Activated CD4-positive, alpha-beta T cell treated with anti-CD3 and anti-CD28 coated beads for 24 hours (primary cell): ENCODE data around the gene HOXB8.

Experiments used
- DNase-seq, 2 donors: peaks; one replicate each; pipeline ENCODE4 v3.0.0-alpha.2; 2020; ENCODE audit warnings: low read depth in 2 of 2

The HOXB8 gene

DNA sequence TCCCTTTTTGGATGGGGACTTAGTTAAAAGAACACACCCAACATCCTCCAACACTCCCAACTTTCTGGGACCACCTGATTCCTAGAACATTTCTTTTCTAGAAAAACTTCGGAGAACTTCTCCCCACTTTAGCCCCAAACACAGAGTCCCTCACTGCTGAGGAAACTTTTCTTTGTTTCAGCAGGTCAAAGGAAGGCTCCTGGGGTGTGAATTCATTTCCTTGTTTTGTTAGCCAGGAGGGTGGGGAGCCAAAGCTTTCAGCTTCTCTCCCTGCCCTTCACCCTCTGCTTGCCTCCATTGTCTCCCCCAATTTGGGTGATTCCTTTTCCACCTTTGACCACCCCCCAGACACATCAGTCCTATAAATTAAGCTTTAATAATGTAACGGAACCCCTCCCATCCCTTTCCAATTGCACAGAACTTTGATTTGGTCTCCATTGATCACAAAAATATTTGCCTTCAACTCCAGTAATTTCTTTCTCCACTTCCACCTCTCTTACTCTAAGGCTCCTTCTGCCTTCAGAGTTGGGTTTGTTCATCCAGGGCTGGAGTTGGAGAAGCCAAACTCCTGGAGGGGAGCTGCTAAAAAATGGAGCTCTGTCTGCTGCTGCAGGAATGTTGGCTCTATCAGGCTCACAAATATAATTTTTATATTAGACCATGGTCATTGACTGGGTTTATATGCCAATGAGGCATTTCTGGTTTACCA, 47.3 kb downstream of the HOXB8 start:
- DNase-seq, result no peak

DNA sequence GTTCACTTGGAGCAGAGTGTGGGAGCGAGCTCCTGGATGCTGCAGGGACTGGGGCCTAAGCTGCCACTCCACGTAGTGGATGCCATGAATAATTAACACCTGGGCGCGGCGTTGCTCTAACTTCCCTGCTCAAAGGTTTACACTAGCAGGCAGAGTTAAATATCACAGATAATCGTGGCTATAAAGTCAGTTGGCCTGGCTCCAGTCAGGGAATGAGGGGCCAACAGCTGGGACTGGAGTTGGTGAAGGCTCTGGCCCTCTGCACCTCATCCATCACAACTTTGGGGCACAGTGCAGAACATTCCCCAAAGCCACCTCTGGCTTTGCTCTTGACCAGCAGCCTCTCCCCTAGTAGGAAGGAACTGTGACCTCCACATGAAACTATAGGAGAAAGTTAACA, 47.9 kb downstream of the HOXB8 start:
- no peak for DNase-seq

DNA sequence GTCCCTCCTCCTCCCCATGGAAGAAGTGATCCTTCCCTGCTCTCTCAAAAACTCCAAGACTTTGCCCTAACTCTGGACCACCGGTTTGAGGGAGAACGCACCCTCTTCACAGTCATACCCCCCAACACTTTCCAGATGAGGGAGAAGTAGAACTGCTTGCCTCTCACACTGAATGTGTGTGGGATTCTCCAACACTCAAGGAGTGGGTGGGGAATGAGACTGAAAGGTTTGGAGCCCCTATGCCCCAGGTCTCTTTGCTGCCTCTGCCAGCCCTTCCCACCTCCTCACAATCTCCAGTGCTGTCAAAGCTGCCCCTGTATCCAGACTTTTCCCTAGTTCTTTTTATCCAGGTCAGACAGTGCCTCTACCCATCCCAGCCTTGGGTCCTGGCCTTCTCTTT, 48.4 kb downstream of the HOXB8 start:
- DNase-seq, result no peak

DNA sequence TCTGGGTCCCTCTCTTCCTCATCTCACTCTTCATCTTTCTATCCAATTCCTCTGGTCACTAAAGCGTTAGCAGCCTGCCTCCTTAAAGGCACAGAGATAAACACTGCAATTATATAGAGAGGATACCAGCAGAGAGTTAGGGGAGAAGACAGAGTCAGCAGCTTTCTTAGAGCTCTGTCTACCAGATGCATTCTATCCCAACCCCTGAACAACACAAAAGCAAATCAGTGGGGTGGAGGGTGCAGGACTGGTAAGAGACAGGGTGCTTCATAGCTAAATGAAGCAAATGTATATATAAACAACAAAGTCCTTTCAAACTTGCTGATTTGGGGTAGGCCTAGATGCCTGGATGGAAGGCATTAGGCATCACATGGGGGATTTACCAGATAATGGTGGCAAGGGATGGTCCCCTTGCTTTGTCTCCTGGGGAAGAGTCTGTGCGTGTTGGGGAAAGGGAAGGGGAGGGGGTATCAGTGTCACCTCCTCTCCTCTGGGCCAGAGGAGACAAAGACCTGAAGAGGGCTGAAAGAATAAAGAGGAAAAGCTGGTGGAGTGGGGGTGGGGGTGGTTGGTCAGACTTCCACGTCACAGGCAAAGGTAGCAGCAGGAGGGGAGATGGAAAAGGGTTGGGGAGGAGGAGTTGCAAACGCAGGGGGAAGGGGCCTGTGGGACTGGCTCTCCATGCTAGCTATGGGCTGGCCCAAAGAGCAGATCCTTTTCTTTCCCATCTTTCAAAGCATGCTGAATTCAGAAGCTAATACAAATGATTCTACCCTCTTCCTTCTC, 49.0 kb downstream of the HOXB8 start:
- DNase-seq, result no peak

DNA sequence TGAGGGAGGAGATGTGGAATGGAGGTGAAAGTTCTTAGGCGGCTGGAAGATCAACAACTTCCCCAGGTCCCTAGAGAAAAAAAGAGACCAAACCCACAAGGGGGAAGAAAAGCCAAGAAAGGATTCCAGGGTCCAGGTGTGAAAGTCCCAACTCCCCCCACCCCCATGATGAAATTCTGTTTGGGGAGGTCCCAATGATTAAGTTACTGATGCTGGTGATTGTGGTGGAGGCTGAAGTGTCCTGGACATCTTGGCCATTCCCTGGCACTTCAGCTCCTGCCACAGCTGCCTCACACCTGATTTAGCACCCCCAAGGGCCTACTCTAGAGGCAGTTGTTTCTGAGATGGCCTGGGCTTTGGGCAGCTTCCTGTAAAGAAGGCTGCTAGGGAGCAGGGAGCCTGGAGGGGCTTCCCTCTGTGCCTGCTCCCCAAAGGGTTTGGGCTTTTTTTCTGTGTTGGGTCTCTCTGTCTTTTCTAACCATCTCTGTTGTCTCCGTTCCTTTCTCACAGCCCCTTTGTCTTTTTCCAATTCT, 50.0 kb downstream of the HOXB8 start:
- DNase-seq, result no peak

DNA sequence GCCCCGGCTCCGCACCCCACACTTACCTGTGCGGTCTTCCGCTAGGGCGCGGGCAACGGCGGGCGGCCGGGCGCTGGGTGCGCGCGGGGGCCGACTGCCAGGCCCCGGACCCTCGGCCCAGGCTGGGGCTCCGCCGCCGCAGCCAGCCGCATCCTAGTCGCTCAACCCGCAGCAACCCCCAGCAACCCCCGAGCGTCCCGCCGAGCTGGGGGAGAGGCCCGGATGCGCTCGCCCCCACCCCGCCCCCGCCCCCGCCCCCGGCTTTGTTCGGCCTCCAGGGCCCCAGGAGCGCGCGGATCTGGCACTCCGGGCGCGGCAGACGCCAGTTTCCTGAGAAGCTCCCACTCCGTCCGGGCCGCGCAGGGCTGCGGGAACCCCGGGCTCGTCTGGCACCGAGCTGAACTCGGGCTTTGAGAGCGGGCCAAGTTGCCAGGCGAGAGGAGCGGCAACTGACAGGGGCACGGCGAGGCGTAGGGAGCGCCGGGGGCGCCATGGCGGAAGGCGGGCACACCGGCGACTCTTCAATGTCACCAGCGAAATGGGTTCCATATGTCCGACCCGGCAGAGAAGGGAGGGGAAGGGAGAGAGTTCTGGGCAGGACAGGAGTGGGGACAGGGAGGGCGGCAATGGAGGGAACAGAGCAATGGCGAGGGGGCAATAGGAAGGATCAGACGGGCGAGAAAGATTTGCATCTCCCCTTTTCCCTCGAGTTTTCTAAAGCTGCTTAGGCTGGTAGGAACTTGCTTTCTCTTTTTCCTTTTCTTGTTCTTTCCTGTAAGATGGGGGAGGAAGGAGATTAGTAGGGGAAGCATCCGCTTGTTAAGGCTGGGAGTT, 50.7 kb downstream of the HOXB8 start:
- no peak for DNase-seq

DNA sequence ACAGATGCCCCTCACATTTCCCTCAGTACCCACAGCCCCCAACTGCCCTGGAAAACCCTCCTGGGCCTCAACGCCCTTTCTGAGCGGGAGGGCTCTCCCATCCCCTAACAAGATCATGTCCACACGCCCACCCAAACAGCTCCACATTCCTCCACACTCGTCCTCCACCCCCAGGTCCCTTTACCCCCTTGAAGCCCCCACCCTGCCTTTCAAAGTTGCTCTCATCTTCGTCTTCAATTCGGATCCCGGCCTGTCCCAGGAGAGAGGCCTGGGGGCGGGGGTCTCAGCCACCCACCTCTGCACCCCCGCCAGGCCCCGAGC, 51.3 kb downstream of the HOXB8 start:
- DNase-seq, result no peak

DNA sequence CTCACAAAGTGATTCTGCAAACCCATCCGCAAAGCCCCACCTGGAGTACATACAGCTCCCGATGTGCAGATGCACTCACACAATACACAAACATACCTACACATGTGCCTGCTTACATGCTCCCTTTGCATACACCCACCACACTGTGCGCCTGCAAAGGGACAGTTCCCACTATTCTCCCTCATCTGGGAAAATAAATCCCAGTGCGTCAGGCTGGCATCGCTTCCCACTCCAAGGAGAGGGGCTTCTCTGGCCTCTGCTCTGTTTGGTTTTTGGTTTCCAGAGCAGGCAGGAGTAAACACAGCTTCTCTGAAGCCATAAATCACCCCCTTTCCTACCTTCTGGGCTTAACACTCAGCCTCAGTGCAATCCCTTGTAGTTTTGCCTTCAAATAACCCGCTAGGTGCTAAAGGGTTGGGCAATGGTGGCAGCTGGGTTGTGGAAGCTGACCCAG, 51.7 kb downstream of the HOXB8 start:
- no peak for DNase-seq

DNA sequence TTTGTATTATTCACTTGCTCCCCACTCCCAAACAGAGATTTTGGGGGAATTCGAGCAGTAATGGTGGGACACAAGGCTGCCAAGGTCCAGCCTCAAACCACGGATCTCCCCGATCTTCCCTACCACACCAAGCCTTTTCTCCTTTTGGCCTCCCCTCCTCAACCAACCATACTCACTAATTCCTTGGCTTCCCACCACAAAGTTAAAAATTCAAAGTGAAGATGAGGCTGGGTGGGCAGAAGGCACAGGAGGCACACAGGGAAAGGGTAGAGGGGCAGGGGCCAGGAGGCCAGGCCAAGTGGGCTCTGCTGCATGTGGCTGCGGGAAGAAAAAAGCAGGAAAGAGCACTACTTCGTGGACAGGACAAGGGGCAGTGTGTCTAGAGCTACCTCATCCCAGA, 52.2 kb downstream of the HOXB8 start:
- no peak for DNase-seq
